Ramos (cell line): ENCODE results near the gene TMEM151A.
"Not testable (repeated sequence)": the region's sequence is repeated elsewhere in the genome, so short reads cannot be mapped to it uniquely, and the experiment has no call there.

Experiments
- in situ Hi-C: fragments of 300-500 bp; cut with MboI; formaldehyde crosslinking; loops from one replicate; pipeline ENCODE4 v1.14.3; 2022; ENCODE audit warnings: low sequenced_read_pairs; ENCODE audit not compliant: unreplicated experiment

TMEM151A gene

DNA sequence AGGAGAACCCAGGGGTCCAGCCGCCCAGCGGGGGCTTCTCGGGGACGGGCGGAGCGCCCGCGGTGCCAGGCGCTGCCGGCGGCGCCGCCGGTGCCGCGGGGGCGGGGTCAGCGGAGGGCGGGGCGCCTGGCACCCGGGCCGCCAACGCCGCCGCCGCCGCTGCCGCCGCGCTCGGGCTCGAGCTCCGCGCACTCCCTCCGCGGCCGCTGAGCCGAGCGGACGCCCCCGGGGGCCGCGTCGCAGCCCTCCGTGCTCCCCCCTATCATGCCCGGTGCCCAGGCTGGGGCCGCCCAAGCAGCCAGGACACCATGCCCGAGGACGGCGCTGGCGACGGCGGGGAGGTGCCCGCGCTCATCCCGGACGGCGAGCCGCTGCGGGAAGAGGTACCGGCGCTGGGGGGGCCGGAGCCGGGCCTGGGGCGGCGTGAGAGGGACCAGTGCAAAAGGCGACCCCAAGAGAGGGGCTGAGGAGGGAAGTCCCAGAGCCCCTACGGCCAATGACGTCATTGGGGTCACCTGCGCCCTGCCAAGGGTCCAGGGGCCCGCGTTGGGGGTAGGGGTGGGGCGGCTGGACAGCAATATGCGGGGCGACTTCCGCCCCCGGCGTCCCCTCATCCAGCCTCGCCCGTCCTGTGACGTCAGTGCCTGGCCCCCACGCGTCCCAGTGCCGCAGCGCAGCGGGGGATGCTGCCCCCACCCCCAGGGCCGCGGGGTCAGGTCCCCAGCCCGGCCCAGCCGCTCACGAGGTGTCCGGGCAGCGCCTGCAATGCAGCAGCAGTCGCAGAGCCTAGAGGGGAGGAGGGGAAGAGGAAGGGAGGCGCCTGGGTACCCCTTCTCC, at the start of gene TMEM151A:
TSS of gene TMEM151A (plus strand) at position 189 of the 837 bp plus-strand sequence. CDS start at position 309, 120 bp downstream.
- in situ Hi-C loops, result no loop called here

DNA sequence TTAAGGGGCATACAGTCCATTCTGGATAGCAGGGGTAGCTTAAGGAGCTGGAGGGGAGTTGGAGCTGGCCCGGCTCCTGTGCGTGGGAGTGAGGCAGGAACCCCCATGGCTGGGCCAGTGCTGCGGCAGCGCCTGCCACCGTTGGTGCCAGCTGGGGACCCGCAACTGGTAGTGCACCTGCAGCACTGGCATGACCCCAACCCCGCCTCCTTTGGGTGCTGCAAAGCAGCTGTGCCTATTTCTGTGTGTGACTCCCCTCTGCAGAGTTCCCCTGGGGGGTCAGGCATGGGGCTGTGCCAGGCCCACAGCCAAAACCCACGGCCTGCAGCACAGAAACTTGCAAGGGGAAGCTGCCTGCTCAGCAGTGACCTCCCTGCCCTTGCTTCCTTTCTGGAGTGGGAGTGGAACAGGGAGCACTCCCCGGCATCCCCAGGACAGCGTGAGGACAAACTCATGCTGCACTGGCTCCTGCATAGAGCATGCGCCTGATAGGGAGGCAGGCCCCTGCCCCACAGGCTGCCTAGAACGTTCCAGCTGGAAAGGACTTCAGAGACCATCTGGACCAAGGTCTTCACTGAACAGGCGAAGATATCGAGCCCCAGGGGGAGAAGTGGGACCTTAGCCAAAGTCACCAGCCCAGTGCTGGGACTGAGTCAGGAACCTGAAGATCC, 49.5 kb upstream of the TMEM151A start:
- in situ Hi-C loops, result no loop called here

DNA sequence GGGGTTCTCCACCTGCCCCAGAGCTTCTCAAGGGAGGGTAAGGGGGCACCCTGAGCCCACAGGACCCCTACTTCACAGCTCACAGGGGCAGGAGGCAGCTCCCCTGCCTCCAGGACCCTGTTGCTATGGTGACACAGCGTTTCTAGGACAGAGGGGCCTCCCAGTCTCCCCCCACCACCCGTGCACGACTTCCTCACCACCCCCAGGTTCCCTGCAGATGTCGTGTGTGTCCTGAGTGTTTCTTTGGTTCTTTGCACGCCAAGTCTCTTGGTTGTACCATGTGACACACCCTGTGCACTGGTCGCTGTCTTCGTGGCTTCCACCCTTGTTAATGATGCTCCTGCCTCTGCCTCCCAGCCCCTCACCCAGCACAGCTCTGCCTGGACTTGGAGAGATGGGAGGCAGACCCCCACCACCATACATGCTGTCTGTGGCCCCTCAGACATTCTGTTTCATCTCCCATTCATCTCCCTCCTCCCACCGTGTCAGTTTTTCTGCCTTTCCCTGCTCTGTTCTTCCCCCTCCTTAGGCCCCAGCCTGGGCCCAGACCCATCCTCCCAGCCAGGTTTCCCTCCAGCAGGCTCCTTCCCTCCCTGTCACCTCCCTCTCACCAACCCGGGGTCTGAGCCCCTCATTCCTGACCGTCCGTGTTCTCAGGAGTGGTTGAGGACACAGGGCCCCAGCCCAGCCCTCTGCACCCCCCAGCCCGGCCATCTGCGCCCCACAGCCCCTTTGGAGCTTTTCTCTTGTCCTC, 47.7 kb upstream of the TMEM151A start:
- in situ Hi-C loops, result no loop called here

DNA sequence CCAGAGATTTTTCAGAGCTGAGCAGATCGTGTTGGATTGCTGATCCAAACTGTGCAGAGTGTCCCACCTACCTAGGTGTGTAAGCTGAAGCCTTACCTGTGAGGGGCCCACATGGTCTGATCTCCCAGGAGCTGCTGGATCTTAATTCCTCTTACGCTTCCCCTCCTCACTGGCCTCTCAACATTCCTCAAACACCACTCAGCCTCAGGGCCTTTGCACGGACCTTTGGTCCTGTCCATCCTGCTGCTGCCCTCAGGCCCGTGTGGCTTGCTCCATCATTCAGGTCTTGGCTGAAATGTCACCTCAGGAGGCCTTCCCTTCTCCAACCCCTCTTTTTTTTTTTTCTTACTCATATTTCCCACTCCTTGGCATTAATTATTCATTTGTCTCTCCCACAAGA, 44.4 kb upstream of the TMEM151A start:
- in situ Hi-C loops, result no loop called here

DNA sequence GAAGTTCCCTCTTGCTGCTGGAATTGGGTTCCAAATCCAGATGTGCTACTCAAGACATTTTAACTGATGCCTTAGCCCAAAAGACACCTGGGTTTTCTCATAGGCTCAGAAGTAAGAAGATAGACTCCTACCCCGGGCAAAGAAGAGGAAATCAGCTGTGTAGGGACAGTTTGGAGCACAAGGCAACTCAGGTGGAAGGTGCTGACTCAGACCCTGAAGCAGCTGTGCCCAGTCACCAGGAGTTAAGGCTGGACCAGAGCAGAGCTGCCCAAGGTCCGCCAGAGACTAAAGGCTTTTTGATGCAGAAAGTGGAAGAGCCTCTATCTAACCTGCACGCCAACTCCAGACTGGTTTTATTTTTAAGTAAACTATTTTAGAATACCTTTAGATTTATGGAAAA, 43.9 kb upstream of the TMEM151A start:
- in situ Hi-C loops, result no loop called here

DNA sequence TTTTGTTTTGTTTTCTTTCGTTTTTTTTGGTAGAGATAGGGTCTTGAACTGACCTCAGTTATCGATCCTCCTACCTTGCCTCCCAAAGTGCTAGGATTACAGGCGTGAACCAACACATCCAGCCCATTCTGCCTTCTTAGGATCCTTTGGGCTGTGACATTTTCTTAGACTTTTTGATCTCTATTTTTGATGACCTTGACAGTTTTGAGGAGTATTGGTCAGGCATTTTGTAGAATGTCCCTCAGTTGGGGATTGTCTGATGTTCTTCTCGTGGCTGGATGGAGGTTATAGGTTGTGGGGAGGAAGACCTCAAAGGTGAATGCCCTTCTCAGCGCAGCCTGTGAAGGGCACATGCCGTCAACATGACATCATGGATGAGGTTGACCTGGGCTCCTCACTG, 42.8 kb upstream of the TMEM151A start:
- in situ Hi-C loops, result no loop called here

DNA sequence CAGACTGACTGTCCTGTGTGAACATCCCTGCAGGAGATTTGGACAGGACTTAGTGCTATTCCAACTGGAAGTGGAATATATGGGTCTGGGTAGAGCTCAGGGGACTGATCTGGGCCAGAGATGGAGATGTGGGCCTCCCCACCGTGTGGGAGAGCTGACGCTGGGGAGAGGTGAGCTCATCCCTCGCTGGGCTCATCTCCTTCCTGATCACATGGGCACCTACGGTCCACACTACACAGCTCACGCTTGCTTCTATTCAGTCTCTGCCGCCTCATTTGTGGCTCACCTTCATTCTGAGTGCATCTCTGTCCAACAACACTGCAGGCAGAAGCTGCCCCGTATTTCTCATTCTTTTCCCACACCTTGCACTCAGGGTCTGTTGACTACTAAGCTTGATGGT, 39.9 kb upstream of the TMEM151A start:
- in situ Hi-C loops, result no loop called here

DNA sequence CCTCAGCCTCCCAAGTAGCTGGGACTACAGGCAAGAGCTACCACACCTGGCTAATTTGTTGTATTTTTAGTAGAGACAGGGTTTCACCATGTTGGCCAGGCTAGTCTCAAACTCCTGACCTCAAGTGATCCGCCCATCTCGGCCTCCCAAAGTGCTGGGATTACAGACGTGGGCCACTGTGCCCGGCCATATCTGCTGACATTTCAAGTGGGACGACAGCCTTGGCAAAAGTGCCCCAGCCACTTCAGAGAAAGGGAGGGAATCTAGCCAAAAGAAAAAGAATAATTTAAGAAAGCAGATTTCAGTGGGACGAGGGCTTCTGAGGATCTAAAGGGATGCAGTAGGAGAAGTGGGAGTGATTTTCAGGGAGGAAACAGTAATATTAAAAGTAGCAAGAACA, 38.6 kb upstream of the TMEM151A start:
- in situ Hi-C loops, result not testable (repeated sequence)

DNA sequence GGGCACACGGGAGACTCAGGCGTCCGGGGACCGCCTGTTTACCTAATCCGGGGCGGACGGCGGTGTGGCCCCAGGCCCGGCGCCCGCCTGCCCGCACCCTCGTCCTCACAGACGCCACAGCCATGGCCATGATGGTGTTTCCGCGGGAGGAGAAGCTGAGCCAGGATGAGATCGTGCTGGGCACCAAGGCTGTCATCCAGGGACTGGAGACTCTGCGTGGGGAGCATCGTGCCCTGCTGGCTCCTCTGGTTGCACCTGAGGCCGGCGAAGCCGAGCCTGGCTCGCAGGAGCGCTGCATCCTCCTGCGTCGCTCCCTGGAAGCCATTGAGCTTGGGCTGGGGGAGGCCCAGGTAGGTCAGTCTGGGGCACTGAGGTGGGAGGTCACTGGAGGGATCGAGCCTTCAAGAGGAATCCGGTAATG, 33.2 kb upstream of the TMEM151A start:
- in situ Hi-C loops, result no loop called here

DNA sequence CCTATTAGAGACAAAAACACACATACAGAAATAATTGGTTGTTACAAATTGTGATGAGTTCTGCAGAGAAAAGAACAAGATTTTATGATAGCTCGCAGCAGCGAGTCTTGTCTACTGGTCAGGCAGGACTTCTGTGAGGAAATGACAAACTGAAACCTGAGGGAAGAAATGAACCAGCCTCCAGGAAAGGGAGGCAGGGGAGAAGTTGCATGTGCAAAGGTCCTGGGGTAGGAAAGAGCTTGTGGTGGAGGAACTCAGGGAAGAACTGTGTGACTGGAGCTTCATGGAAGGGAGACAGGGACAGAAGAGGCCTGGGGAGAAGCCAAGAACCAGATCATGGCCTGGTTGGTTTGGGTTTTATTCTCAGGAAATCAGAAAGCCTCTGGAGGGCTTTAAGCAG, 32.5 kb upstream of the TMEM151A start:
- in situ Hi-C loops, result no loop called here

DNA sequence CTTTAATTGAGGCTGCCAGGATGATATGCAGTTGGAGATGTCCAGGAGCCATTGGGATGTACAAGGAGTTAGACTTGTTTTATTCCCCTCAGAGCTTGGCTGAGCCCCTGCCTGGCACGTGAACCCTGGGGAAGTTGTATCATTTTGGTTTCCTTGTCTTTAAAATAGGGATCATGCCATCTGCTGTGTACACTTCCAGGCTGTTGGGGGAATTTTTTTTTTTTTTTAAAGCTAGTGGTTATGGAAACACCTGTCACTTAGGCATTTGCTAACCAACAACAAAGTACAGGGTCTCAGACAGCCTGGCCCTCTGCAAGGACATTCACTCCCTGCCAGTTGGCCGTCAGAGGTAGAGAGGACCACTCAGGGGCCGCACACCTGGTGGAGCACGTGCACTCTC, 31.7 kb upstream of the TMEM151A start:
- in situ Hi-C loops, result no loop called here

DNA sequence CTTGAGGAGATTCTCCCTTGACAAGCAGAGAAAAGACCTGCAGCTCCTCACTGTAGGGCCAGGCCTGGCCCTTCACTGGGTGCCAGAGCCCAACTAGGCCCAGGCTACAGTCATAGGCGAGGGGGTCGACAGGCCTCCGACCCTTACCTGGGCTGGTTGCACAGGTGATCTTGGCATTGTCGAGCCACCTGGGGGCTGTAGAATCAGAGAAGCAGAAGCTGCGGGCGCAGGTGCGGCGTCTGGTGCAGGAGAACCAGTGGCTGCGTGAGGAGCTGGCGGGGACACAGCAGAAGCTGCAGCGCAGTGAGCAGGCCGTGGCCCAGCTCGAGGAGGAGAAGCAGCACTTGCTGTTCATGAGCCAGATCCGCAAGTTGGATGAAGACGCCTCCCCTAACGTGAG, 30.1 kb upstream of the TMEM151A start:
- in situ Hi-C loops, result no loop called here

DNA sequence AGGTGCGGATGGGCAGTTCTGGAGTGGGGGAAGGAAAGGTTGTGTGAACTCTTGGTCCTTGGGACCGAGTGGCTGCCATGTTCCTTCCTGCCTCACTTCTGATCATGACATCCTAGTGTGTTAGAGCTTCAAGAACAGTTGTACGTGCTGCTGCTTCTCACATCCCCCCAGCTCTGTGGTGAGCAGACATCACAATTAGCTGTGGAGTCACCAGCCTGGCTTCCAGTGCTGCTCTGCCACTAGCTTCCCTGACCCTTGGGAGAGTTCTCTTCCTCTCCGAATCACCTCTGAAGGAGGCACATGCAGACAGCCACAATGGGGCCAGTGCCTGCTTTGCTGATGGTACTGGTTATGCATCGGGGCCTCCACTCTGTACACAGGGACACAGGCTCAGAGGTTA, 29.5 kb upstream of the TMEM151A start:
- in situ Hi-C loops, result no loop called here

DNA sequence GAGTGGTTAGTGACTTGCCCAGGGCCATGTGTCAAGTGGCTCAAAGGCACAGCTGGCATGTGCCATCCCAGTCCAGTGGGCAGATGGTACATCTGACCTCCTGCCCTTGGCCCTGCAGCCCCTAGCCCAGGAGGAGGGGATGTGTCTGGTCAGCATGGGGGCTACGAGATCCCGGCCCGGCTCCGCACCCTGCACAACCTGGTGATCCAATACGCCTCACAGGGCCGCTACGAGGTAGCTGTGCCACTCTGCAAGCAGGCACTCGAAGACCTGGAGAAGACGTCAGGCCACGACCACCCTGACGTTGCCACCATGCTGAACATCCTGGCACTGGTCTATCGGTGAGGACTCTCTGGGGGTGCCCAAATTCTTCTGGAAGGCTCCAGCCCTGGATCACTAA, 29.0 kb upstream of the TMEM151A start:
- in situ Hi-C loops, result no loop called here

DNA sequence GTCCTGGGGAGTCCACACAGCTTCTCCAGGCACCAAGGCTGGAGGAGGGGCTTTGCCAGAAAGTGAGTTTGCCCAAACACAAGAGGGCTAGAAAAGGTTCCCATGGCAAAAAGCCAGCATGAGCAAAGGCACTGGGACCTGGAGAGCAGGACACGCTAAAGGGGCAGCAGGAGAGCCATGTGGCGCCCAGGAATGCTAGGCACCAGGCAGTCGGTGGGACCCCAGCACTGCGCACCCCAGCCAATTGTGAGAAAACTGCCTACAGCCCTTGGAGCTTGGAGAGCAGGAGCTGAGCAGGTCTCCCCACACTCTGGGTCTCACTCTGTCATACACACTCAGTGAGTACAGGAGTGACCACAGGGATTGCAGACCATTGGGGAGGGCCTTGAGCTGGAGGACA, 28.5 kb upstream of the TMEM151A start:
- in situ Hi-C loops, result no loop called here

DNA sequence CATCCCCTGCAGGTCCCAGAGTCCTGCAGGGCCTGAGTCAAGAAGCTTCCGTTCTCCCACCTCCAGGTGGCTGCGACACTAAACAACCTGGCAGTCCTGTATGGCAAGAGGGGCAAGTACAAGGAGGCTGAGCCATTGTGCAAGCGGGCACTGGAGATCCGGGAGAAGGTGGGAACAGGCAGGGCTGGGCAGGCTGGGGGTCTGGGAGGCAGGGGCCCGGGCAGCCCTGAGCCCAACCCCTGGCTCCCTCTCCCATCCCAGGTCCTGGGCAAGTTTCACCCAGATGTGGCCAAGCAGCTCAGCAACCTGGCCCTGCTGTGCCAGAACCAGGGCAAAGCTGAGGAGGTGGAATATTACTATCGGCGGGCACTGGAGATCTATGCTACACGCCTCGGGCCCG, 27.9 kb upstream of the TMEM151A start:
- in situ Hi-C loops, result no loop called here

DNA sequence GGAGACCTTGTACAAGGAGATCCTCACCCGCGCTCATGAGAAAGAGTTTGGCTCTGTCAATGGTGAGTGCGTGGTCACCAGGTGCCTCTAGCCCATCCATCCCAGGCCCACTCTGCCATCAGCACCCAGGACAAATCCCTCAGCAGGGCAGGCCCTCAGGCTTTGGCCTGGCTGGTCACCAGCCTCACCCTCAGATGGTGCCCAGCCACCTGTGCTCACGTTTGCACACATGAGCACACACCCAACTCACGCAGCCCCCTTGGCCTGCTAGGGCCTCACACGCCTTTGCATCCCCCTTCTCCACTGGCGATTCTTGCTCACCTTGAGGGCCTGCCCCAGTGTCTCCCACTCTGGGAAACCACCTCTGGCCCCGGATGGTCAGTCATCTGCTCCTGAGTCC, 27.3 kb upstream of the TMEM151A start:
- in situ Hi-C loops, result no loop called here

DNA sequence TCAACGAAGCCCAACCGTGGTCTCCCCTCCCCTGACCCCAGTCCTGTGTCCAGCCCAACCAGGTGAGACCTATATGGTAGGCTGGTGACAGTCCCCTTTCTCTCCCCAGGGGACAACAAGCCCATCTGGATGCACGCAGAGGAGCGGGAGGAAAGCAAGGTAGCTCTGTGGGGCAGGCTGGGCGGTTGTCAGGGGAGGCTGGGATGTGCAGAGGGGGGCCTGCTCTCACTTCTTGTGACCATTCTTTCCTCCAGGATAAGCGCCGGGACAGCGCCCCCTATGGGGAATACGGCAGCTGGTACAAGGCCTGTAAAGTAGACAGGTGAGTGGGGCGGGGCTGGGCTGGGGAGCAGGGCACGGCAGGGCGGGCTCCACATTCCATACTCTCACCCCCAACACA, 26.8 kb upstream of the TMEM151A start:
- in situ Hi-C loops, result no loop called here

DNA sequence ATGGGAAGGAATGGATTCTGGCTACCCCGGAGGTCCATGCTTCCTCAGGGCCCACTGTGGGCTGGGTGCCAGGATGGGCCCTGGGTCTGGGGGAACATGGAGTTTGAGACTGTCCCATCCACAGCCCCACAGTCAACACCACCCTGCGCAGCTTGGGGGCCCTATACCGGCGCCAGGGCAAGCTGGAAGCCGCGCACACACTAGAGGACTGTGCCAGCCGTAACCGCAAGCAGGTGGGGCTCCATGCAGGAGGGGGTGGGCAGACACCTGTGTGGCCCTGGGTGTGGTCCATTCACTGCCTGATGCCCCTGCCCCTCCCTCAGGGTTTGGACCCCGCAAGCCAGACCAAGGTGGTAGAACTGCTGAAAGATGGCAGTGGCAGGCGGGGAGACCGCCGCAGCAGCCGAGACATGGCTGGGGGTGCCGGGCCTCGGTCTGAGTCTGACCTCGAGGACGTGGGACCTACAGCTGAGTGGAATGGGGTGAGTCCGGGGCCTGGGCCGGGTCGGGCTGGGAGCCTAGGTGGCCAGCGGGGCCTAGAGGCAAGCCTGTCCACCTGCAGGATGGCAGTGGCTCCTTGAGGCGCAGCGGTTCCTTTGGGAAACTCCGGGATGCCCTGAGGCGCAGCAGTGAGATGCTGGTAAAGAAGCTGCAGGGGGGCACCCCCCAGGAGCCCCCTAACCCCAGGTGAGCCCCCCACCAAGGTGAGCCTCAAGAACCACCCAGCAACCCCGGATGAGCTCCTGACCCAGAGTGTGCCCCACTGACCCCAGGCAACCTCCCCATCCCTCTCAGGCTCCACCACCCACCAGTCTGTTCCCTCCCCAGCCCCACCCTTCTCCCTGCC, 25.9 kb upstream of the TMEM151A start:
- in situ Hi-C loops, result no loop called here

DNA sequence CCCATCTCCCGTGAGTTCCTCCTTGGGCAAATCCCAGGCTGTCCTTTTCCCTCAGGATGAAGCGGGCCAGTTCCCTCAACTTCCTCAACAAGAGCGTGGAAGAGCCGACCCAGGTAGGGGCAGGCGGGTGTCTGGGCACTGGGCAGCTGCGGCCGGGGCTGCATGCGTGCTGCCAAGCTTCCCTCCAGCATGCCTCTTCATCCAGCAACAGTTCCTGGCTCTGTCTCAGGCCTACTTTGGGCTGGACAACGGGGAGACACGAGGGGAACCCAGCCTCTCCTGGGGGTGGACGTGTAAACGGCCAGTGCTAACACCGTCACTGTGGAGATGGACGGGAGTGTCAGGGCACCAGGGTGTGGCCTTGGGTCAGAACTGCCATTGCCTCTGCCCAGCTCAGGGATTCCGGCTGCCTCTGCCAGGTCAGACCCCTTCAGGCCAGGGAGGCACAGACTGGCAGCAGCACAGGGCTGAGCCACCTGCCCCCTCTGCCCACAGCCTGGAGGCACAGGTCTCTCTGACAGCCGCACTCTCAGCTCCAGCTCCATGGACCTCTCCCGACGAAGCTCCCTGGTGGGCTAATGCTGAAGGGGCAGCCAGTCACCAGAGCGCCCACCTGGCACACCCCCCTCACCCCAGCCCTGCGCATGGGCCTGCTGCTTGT, 25.2 kb upstream of the TMEM151A start:
- in situ Hi-C loops, result no loop called here
